ACHN (cell line): Measurements from ENCODE around the gene CTNNA2.

Experiments
- DNase-seq: peaks from one replicate; pipeline ENCODE4 v3.0.0-alpha.2; 2015
- in situ Hi-C: cut with HindIII; loops from 2 replicates; pipeline ENCODE4 v1.10.0; 2017; ENCODE audit warnings: low sequenced_read_pairs, low pct_ligation_motif_present, low pct_unique_long_range_greater_than_20kb

CTNNA2 gene

GRCh38 chr2:80469428-80469827, 956.6 kb downstream of the CTNNA2 start:
- in situ Hi-C loops = no loop called here
- DNase-seq = no peak

- DNase-seq = no peak
- in situ Hi-C loops = no loop called here
These were observed 960.2 kb downstream of the CTNNA2 start for GRCh38 chr2:80473069-80473468.

GRCh38 chr2:80473796-80474195, 960.9 kb downstream of the CTNNA2 start:
- DNase-seq = no peak
- in situ Hi-C loops = no loop called here

DNA sequence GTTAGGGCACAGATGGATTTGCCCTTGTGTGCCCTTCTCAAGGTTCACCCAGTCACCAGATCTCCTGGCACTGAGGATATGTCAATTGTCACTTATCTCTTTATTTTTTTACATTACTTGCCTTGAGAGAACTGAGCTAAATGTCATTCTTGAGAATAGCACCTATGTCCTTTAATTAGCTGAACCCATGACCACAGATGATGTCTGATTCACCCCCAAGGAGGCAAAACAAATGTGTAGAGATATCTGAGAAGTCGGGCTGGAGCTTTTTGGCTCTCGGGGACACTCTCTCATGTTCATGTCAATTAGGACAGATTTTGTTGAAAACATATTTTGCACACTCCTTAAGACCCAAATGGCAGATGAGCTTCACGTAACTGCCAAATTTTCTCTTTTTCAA, 963.1 kb downstream of the CTNNA2 start:
- in situ Hi-C loops = no loop called here
- no peak for DNase-seq

DNA sequence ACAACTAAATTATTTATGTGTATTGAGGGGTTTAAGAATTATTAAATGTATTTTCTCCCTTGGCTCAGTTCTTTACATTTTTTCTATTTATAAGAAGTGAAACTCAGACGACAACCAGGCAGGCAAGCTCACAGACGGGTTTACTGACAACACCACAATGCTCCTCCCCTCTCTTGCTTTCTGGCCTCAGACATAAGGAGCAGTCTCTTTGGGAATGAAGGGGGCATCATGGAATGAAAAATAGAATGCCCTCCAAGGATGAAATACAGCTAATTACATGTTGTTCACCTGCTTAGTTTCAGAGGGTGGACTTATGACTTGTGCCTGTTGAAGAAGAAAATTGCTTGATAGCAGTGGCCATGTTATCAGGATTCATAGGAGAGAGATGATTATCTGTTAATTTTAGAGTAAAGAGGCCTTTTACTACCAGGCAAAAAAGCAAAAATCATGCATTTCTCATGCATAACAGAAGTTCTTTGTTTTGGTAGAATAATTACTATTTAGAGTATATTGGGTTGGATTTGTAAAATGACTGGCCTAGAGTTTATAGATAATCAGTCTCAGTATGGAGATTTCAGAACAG, 963.8 kb downstream of the CTNNA2 start:
- in situ Hi-C loops = no loop called here
- DNase-seq = no peak

DNA sequence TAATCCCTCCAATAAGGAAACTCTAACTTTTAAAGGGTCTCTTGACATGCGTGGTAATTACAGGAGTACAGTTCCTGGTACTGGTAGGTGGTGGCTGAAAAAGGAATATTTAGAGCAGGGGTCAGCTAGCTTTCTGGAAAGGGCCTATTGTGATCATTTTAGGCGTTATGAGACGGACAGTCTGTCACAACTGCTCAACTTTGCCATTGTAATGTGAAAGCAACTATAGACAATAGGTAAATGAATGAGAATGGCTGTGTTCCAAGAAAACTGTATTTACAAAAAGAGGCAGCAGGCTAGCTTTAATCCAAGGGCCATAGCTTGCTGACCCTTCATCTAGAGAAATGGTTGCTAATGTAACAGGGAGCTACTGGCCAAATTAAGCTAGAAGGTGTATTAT, 969.4 kb downstream of the CTNNA2 start:
- no peak for DNase-seq
- in situ Hi-C loops = no loop called here

DNA sequence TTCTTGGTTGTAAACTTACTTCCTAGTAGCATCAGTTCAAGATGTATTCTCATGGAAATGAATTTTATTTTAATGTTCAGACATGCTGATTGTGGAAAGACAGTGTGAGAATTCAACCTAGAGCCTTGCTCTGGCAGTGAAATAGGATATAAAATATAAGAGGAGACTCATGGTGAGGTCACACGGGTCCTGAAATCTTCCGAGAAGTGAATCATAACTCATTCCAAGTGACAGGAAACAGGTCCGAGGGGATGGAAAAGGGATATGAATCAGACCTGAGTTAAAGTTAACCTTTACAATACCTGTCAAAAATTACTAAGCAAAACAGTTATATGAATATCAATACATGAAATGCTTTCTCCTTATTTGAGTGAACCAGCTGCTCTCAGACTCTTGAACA, 976.9 kb downstream of the CTNNA2 start:
- peak; percentile 64 for DNase-seq
- in situ Hi-C loops = no loop called here

GRCh38 chr2:80490964-80491363, 978.1 kb downstream of the CTNNA2 start:
- in situ Hi-C loops = no loop called here
- no peak for DNase-seq

GRCh38 chr2:80496346-80496745, 983.5 kb downstream of the CTNNA2 start:
- DNase-seq = no peak
- in situ Hi-C loops = no loop called here

DNA sequence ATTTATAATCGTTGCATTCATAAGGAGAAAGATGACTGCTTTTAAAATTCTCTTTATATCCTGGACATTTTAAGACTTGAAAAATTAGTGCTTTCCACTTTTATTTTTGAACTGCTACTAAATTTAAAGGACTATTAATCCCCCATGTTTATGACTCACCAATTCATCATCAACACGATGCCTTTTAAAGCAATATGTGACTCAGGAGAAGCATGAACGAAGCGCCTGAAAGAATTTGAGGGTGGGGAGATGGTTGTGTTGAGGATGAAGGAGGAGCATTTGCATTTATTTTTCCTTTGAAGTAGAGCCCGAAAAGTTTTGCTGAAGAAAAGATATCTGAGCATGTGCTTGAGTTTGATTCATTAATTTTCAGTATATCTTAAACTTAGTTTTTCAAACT, 983.9 kb downstream of the CTNNA2 start:
- DNase-seq = peak; percentile 61
- in situ Hi-C loops = no loop called here

GRCh38 chr2:80499095-80499494, 986.2 kb downstream of the CTNNA2 start:
- peak; percentile 65 for DNase-seq
- in situ Hi-C loops = no loop called here

DNA sequence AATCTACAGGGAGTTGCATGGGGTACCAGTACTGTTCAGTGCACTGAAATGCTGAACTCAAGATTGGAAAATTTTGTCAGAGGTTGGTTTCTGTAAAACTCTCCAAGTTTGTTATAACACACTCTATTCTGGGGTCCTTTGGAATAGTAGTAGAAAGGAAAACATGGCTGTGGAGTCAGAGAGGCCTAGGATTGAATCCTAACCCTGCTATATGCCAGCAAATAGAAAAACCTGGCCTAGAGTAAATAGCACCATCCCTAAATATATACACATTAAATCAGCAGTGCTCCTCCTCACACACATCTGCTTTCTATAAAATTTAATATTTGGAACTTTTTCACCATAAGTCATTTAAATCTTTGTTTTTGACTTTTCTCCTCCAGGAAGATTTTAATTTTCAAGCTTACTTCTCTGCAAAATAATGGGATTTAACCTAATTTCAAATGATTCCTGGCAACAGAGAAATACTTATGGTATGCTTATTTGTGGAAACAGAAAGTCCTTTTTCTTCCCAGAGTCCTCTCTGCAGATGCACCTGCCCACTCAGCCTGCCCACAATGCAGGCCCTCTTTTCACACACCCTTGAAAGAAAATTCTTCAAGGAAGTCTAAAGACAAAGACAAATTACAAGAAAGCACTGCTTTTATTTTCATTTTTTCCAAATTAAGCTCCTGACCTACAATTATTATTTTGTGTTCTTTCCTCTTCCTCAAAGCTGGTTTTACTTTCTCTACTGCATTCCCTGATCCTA, 989.2 kb downstream of the CTNNA2 start:
- in situ Hi-C loops = no loop called here
- DNase-seq = no peak

GRCh38 chr2:80506563-80506962, 993.7 kb downstream of the CTNNA2 start:
- no peak for DNase-seq
- in situ Hi-C loops = no loop called here

DNA sequence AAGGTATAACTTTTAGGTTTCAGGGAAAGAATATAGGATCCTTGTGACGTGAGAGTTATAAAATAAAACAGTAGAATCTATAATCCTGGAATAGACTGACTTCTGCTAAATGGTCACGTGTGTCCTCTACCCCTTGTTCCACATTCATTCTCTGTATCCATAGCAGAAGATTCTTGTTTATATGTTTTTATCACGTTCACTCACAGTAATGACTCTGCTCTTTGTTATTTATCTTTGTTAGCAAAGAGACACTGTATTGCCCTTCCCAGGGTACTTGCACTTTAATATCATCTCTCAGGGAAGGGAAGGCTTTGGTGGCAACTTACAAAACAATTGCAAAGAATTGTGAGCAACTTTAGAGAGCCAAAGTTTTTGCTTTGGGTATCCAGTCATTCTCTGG, 997.9 kb downstream of the CTNNA2 start:
- in situ Hi-C loops = no loop called here
- no peak for DNase-seq

GRCh38 chr2:80515964-80516363, 1003.1 kb downstream of the CTNNA2 start:
- in situ Hi-C loops = no loop called here
- DNase-seq = no peak

DNA sequence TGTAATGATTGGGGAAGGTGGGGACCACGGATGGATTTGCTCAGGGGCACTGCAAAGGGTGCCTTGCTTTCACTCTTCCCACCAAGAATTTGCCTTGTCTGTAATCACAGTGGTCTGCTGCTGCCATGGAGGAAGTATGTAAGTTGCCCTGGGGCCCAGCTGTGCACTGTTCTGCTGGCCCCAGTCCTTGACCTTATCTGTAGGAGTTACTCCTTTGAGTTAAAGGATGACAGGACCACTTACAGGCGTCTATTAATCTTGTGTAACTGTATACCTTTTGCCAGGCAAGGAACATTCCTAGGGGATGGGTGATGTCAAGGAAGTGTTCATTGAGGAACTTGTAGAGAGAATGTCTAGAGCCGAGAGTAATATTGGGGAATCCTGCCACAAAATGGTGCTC, 1004.5 kb downstream of the CTNNA2 start:
- DNase-seq = no peak

DNA sequence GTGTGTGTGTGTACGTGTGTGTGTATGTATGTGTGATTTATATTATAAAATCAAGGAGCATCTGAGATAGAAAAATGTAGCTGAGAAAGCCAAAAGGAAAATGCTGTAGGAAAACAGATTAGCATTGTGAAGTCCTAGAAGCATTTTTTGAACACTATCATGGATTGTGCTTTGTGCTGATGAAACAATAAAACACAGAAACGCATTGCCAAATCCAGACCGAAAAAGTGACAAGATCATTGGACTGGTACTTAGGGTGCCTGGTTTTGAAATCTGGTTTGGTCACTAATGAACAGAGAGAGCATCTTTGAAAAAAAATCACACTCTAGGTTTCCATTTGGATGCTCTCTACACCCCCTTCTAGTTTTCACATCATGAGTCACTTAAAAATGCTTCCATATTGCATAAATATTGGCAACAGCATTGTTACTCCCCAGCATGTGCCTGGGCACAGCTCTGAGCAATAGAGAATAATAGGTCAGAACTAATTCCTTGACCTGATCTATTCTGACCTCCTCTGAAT, 1006.3 kb downstream of the CTNNA2 start:
- in situ Hi-C loops = no loop called here
- DNase-seq = no peak

More for the DNA sequence above, 1004.5 kb downstream of the CTNNA2 start:
- in situ Hi-C loops = no loop called here

DNA sequence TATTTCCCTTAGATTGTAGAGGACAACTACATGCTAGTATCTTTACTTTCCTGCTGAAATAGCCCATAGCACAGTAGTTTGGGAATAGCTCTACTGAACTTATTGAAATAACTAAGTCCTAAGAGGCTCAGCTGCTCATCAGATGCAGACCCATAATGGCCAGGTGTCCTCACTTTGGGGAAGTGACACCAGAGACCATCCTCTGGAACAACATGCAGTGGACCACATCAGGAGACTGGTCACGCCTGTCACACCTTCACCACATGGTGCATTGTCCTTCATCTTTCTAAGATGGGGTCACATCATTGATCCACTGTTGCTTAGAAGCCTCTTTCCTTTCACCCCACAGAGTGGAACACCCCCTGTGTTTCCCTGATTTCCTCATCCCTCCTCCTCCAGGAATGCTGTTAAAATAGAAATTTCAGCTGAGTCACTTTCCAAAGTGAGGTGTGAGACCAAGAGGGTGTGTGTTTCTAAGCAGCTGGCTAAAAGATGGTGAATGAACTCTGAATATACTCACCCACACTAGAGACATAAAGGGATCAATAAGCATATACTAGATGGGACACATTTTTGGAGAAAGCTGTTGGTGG, 1006.9 kb downstream of the CTNNA2 start:
- DNase-seq = no peak
- in situ Hi-C loops = no loop called here

DNA sequence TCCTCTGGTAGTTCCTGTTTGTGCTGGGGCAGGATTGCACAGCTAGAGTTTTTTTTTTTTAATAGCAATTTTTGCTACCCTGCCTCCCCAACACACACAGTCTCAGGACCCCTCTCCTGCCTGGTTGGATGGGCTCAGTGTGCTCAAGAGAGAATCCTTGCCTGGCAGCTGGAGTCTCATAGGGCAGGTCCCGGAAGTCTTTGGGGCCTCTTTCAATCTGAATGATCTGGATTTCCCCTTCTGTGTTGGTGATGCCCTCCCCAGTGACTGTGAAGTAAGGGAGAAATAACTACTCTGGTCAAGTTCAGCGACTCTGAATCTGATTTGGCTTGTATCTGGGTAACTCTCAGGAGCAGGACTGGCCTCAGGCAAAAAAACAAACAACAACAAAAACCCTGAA, 1012.3 kb downstream of the CTNNA2 start:
- in situ Hi-C loops = no loop called here
- DNase-seq = no peak

DNA sequence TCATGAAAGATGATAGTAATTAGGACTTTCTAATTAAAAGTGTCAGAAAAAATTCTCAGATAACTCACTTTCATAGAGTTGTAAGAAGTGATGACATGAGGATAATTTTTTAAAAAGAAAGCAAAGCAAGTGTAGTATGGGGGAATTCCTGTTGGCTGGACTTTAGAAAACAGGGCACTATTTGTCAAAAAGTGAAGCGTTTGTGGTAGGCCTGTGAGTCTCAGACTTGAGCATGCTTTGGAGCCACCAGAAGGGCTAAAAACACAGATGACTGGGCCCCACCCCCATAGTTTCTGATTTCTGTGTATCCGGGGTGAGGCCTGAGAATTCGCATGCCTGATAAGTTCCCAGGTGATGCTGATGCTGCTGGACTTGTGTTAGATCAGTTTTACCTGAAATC, 1014.3 kb downstream of the CTNNA2 start:
- DNase-seq = no peak
- in situ Hi-C loops = no loop called here
